ENCODE measurements around the gene PRPF8. TPM values are rescaled to one million over a fixed set of nuclear protein-coding genes. Genes with fewer than 3 reads are reported as not detected.

Gene PRPF8
- total and polyA plus RNA-seq, 2 donors (not counting 1 experiment from before 2014, with no cell fraction given) = 177 to 423 TPM

DNA sequence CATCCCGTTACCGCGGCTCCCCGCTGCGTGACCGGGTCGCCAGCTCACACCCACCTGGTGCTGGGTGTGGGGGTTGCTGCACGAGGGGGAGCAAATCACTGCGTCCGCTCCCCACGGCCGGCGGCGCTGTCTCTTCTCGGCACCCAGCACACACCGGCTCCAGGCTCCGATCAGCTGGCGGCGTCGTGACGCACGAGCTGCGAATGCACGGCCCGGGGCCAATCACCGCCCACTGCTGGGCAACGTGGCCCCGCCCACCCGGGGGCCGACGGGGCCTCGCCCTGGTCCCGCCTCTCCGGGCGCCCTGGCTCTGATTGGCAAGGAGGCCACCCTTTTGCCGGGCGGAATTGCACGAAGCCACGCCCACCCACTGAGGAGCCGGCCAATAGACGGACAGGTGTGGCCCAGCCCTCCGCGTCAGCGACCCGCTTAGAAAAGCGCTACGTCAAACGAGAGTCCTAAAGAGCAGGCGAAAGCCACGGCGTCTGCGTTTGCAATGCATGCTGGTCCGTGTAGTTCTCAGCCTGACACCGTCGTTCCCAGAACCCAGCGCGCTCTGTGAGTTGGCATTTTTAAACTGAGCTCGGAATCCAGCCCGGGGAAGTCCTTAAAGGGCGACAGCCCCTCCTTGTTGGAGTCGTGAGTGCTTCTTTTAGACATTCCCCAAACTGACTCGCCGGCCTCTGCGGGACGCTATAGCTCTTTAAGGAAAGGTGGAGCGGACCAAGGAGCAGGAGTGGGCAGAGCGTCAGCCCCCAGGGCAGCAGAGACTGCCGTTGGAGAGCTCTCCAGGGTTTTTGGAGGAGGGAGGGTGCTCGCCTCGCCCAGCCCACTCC, 31.6 kb upstream of the PRPF8 start:
- no peaks in the 10 kb centered on the region for H3K9me3 ChIP-seq (ENCODE audit: control extremely low read depth in 1 of 3, control insufficient read depth in 2 of 3, insufficient read depth in 1 of 3, low read length in 2 of 3)
- under 1% methylated on average over 65 of the region's 70 CpGs for WGBS (ENCODE audit: insufficient coverage)
- Mint-ChIP-seq H3K4me3 (peak overlapping the region; percentile 93), H3K27ac (peak overlapping the region; percentile 89), H3K27me3 (peaks cover 28% of the 10 kb centered on the region), H3K9me3 (ENCODE audit: insufficient read depth) (no peaks in the 10 kb centered on the region), H3K4me1 (peaks cover 32% of the 10 kb centered on the region)
- CTCF ChIA-PET = interaction anchor here (0.5 to 12.4 kb wide), 19 partner anchors 12 to 310 kb away, joined by 3 to 397 read pairs (median 4); partner anchors contain the start of genes RPA1, SERPINF1, SLC43A2 and SMYD4
- H3K36me3 ChIP-seq (replicated peaks in 1 of 2; ENCODE audit: control extremely low read depth in 1 of 2, control insufficient read depth in 1 of 2, extremely low read depth in 1 of 2, insufficient read depth in 2 of 2, low read length in 1 of 2) = no peaks in the 10 kb centered on the region
- peak overlapping the region; percentile 99 for H3K4me2 ChIP-seq (replicated peaks; ENCODE audit: low read depth, low read length, poor library complexity, severe bottlenecking)
- intact Hi-C loops (cut with micrococcal nuclease) = loop anchor here (1.0 to 2.0 kb wide), 7 partner anchors 32 to 677 kb away; partner anchors contain the start of genes INPP5K, PRPF8, RILP and SMYD4
- DNase-seq (peak; percentile 100), ATAC-seq (ENCODE audit: low read depth) (peak; percentile 88)
- no peak for TF ChIP-seq EZH2 (IDR thresholded peaks at IDR 0.05; ENCODE audit: borderline replicate concordance, insufficient read depth, low read depth, low read length, poor library complexity, severe bottlenecking)
- TF ChIP-seq, protein P1, sequence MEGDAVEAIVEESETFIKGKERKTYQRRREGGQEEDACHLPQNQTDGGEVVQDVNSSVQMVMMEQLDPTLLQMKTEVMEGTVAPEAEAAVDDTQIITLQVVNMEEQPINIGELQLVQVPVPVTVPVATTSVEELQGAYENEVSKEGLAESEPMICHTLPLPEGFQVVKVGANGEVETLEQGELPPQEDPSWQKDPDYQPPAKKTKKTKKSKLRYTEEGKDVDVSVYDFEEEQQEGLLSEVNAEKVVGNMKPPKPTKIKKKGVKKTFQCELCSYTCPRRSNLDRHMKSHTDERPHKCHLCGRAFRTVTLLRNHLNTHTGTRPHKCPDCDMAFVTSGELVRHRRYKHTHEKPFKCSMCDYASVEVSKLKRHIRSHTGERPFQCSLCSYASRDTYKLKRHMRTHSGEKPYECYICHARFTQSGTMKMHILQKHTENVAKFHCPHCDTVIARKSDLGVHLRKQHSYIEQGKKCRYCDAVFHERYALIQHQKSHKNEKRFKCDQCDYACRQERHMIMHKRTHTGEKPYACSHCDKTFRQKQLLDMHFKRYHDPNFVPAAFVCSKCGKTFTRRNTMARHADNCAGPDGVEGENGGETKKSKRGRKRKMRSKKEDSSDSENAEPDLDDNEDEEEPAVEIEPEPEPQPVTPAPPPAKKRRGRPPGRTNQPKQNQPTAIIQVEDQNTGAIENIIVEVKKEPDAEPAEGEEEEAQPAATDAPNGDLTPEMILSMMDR (IDR thresholded peaks at IDR 0.05) = no peak
- H3K9ac ChIP-seq (ENCODE audit: low read length) = peak overlapping the region; percentile 80
- no peaks in the 10 kb centered on the region for H3K79me2 ChIP-seq (ENCODE audit: control insufficient read depth, insufficient read depth, low read length)
- H3K27ac ChIP-seq (ENCODE audit: low read length in 2 of 2) = peak overlapping the region; percentile 67 to 75
- H3K4me1 ChIP-seq (ENCODE audit: control insufficient read depth in 2 of 2, insufficient read depth in 2 of 2, low read length in 2 of 2) = peaks cover 26 to 39% of the 10 kb centered on the region in 2 donors
- POLR2A ChIA-PET = interaction anchor here (0.6 to 3.1 kb wide), 19 partner anchors 10 to 457 kb away, joined by 3 to 25 read pairs (median 4); partner anchors contain the start of genes PRPF8, RPA1, SMYD4 and YWHAE
- peak overlapping the region; percentile 63 to 88 (median 84) for H3K4me3 ChIP-seq (ENCODE audit: control extremely low read depth in 1 of 5, extremely low read depth in 1 of 5, insufficient read depth in 1 of 5, low read depth in 2 of 5, low read length in 4 of 5)
- peak overlapping the region; percentile 86 for H2AFZ ChIP-seq (ENCODE audit: insufficient read depth, low read depth, low read length, poor library complexity, severe bottlenecking)
- H3K27me3 ChIP-seq (replicated peaks in 1 of 4; ENCODE audit: control extremely low read depth in 1 of 4, control insufficient read depth in 3 of 4, insufficient read depth in 4 of 4, low read length in 3 of 4) = peaks cover 0 to 28% (median 8%) of the 10 kb centered on the region in 4 experiments
- peaks cover 14% of the 10 kb centered on the region for H4K20me1 ChIP-seq (ENCODE audit: control insufficient read depth, insufficient read depth, low read length, poor library complexity, severe bottlenecking)

Data from B cell (primary cell).